ENCODE measurements around the gene HOXC13.

DNA sequence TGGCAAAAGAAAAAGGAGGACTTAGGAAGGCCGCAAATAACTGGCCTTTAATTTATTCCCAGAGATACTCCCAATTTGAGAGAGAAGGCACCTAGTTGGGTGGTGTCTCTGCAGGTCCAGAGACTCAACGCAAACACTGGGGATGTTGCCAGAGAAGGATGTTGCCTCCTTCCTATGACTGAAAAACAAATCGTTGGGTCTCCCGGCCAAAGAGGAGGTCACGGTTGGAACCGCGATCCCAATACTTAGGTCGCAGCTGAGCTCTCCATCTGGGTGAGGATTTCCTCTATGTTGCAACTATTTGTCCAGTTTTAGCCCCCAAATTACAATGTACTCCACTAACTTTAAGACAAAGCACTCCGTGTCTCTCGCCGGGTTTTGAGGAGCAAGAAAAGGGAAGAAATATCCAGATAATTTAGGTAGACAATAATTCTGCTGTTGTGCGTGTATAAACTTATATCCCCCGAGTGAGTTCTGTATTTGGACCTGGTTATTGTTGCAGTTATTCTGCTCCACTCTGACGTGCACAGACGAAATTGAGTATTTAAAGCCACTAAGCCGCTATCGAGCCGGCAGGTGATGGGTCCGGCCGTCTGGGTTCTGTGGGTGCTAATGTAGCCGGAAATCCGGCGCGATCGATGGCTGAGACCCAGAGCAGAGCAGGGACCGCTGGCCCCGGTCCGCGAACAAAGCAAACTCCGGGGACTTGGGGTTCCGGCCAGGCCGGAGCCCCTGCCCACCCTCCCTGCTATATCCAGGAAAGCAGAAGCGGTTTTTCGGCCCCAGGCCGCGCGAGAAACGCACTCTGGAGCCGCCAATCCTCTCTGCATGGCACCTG lies 21.8 kb downstream of the HOXC13 start:
- TF ChIP-seq CTCF (IDR thresholded peaks at IDR 0.05): no peak
- TF ChIP-seq POLR2A (IDR thresholded peaks at IDR 0.05): no peak

All from testis (tissue), 2 donors.